ENCODE results near the gene NOP56.
"Not testable (repeated sequence)": the region's sequence is repeated elsewhere in the genome, so short reads cannot be mapped to it uniquely, and the experiment has no call there.

Gene NOP56

GRCh38 chr20:2640899-2641298 is 11.5 kb upstream of the NOP56 start:
- DNase-seq, result no peak

- no peak for DNase-seq
These were observed 8.7 kb upstream of the NOP56 start for GRCh38 chr20:2643708-2644107.

- DNase-seq, result peak; percentile 57
These were observed 508 bp downstream of the NOP56 start for GRCh38 chr20:2652724-2653555.

- peak; percentile 22 for DNase-seq
These were observed 1.3 kb downstream of the NOP56 start for GRCh38 chr20:2653556-2654383.

- DNase-seq, result no peak
These were observed 2.0 kb downstream of the NOP56 start for GRCh38 chr20:2654384-2654822.

- no peak for DNase-seq
These were observed 2.4 kb downstream of the NOP56 start for GRCh38 chr20:2654831-2655230.

- no peak for DNase-seq
These were observed 3.1 kb downstream of the NOP56 start for GRCh38 chr20:2655331-2656116.

- no peak for DNase-seq
These were observed 4.2 kb downstream of the NOP56 start for GRCh38 chr20:2656471-2657117.

- DNase-seq, result no peak
These were observed 4.8 kb downstream of the NOP56 start for GRCh38 chr20:2657241-2657640.

- no peak for DNase-seq
These were observed 5.2 kb downstream of the NOP56 start for GRCh38 chr20:2657674-2658073.

GRCh38 chr20:2658414-2659354 is 6.3 kb downstream of the NOP56 start:
- DNase-seq, result peak; percentile 41

- no peak for DNase-seq
These were observed 7.1 kb downstream of the NOP56 start for GRCh38 chr20:2659547-2659946.

GRCh38 chr20:2663364-2663886 is 11.0 kb downstream of the NOP56 start:
- DNase-seq, result no peak

- DNase-seq, result peak; percentile 97
These were observed 11.7 kb downstream of the NOP56 start, which contains the start of gene IDH3B for GRCh38 chr20:2663887-2664719. IDH3B (minus strand) TSS chr20:2664216; CDS start chr20:2664188, 28 bp downstream.

- peak; percentile 61 for DNase-seq
These were observed 19.5 kb downstream of the NOP56 start for GRCh38 chr20:2671977-2672376.

GRCh38 chr20:2672446-2672845 is 20.0 kb downstream of the NOP56 start:
- no peak for DNase-seq

- DNase-seq, result no peak
These were observed 21.0 kb downstream of the NOP56 start for GRCh38 chr20:2673453-2673852.

- DNase-seq, result no peak
These were observed 27.6 kb downstream of the NOP56 start for GRCh38 chr20:2680046-2680445.

GRCh38 chr20:2682040-2682439 is 29.6 kb downstream of the NOP56 start:
- not testable (repeated sequence) for DNase-seq

GRCh38 chr20:2684817-2685216 is 32.4 kb downstream of the NOP56 start:
- DNase-seq, result peak; percentile 68

Data from hematopoietic multipotent progenitor cell treated with erythropoietin and hydrocortisone succinate and interleukin-3 and kit ligand, for 6 days (in vitro differentiated cells).